GM21447 (cell line): ENCODE data around the gene ITGB7.

Source experiments
- ATAC-seq: cut with Tn5 transposase; IDR thresholded peaks from one replicate; pipeline ENCODE4 v1.9.1; 2021; ENCODE audit not compliant: unreplicated experiment

The ITGB7 gene

DNA sequence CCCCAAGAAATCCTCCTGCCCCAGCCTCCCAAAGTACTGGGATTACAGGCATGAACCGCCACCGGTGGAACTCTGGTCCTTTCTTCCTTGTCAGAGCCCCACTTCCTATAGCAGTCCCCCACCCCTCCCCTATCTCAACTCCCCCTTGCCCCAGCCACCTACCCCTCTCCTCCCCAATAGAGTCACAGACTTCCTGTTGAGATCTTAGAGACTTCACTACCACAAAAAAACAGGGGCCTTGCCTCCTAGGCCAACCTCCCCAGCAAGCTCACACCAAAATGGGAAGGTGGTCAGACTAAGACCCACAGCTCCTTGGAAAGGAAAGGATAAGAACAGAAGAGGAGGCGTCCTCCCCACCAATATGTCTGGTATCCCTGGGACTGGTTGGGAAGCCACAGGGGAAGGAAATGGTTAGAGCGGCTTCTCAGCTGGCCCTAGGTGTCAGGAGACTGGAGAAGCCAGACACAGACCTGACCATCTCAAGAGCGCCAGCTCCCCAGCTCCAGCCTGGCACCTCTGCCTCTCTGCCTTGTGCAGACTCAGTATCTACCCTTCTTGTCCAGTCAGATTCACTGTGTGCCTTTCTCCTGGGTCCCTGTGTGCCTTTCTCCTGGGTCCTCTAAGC is 8.5 kb downstream of the ITGB7 start:
- ATAC-seq: no peak

DNA sequence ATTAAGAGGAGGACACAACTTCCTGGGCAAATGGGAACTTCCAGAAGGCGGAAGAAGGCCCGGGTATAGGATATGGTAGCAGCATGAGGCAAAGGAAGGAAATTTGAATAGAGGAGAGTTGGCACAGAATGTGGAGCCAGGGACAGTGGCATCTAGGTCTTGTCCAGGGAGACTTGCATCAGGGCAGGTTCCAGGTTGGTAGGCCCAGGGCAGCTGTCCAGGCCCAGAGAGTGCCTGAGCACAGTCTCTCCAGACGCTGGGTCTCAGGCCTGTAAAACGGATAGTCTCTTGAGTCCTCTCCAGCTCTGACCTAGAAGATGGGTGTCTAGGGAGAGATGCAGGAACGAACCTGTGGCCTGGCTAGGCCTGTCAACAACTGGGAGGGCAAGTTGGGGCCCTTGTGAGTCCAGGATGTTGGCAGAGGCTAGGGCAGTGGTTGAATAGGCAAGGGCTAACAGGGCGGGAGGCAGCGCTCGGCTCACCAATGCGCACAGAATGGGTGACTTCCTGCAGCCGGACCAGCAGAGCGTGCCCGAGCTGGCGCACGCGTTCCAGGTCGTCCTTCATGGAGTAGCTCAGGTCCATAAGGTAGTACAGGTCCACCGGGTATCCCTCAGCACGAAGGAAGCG is 9.9 kb downstream of the ITGB7 start:
- ATAC-seq: no peak

DNA sequence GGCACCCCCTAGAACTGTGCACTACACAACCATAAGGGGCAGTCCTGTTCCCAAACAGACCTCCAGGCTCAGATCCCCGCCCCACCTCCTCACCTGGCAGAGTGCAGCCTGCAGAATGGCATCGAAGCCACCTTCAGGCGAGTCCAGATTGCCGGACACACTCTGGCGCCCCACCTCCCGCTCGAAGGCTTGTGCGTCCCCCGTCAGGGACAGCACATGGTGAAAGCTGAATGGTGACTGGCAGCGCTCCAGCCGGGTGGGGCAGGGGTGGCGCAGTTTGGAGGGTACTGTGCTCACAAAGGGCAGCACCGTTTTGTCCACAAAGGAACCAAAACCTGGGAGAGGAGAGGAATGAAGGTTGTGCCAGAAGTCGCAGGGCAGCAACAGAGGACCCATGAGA is 10.6 kb downstream of the ITGB7 start:
- no peak for ATAC-seq

DNA sequence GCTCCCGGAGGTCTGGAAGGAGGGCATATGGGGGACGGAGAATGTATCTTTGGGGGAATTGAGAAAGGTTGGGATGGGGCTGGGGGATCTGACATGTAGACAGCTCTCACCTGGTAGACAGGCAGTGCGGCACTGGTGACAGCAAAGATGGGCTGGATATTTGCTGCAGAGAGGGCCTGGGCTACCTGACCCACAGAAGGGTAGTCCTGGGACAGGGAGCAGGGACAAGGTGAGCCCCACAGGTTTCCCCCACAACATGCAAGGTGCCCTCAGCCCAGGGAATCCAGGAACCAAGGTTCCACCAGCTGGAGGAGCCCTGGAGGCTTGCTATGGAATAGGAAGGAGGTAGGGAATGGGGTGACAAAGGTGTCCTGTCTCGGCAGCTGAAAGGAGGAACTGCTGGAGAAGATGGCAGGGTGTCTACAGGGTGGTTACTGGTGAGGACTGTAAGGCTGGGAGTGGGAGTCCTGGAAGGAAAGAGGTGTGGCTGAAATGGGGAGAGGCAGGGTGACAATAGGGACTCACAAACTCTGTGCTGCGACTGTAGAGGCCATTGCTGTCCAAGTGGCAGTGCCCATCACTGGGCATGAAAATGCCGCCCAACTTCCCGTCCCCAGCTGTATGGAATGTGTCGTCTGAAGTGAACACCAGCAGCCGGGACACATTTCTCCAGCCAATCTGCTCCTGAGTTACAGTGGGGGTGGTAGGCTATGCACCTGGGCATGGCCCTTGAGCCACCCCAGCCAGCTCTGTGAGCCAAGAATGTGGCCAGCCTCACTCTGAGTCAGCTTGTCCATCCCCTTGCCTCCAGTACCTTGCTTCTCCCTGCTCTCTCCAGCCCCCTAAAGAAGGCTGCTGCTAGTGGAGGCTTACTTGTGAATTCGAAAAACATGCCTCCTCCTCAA is 11.3 kb downstream of the ITGB7 start:
- no peak for ATAC-seq

DNA sequence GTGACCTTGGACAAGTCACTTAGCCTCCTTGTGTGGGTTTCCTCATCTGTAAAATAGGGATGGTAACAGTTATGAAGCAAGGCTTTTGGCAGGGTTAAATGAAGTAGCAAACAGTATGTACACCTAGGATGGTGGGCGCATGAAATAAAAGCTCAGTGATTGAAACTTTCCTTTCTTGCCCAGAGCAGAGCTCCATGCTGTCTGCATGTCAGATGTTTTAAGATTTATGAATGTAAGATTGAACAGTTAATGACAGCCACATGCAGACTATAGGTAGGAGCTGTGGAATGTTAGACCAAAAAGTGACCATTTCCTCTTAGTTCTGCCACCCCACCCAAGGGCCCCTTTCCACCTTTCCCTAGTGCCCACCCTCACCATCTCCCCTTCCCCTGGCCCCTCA is 12.1 kb downstream of the ITGB7 start:
- ATAC-seq: no peak

DNA sequence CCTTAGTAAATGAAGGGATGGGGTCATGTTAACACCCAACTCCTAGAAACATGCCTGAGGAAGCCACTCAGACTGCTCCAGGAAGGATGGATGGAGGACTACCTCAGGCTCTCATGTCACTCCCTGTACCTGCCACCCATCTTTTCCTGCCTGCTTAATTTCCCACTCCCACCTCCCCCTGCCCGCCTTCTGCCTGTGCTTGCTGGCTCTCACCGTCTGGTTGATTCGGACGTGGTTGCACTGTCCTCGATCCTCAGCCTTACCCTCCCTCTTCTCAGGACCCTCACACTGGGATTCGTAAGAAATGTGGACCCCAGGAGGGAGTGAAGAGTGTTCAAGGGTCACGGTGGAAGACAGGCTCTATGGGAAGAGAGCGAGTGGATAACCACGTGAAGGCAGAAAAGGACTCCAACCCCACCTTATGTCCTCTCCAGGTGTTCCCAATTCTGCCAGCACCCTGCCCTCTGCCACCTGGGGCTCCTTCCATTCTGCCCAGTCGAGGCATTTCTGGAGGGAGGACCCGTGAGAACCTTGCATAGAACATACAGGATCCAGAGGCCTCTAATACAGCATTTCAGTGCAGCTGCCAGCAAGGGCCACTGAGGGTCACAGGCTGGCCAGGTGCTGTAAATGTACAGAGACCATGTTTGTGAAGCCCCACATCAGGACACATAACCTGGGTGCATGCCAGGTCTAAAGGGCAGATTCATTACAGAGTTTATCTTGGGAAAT is 12.9 kb downstream of the ITGB7 start:
- ATAC-seq: no peak

DNA sequence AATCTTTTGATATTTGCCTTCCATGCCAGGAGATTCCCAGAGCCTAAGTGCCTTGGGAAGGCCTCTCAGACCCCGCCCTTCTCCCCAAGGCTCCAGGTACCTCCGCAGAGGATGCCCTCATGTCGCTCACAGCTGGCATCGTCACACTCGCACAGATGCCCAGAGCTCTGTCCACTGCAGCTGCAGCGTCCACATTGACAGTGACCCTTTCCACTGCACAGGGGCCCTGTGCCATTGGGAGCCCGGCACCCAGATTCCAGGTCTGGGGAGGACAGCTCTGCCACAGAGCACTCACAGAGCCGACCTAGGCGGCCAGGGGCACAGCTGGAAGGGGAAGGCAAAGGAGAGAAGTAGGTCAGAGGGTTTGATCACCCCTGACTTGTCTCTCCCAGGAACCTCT is 14.0 kb downstream of the ITGB7 start:
- no peak for ATAC-seq

DNA sequence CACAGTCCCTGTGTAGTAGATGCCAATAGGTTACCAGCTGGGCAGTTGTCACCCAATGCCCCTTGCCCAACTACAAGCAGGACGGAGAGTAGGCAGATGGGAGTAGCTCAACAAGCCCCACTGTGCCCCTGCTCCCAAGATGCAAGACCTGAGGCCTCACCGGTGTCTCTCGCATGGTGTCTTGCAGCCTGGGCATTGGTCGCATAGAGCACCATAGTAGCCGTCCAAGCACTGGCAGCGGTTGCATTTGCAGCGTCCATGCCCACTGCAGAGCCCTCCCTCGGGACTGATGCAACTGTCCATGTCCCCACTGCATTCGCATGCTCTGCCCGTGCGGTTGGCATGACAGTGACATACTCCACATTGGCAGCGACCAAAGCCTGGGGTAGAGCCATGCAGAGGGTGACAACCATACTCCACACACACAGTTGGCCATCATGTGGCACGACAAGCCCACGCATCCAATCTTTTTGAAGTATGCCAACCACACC is 14.5 kb downstream of the ITGB7 start:
- ATAC-seq: no peak

DNA sequence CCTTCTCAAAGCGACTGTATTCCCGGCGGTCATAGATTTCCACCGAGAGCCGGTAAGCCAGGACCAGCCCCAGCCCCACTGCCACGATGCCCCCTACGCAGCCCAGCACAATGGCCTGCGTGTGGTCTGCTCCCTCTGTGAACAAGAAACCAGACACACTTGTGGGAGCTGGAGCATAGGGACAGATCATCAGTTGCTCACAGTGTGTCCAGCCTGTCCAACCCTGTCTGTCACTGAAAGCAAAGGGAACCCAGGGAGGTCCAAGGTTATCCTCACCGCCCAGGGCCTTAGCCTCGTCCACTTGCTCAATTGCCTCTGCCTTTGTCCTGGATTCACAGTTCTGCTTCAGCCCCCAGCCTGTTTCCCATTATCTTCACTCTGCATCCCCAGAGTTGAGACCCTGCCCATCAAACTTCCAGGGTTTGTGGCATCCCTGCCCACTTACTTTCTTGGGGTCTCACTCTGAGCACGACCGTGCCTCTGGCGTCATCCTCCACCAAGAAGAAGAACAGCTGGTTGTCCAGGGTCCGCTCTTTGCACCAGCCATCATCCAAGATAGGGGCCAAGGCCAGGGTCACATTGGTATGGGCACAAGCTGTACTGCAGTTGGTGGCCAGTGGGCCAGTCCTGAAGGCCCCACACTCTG is 15.0 kb downstream of the ITGB7 start:
- ATAC-seq: no peak

DNA sequence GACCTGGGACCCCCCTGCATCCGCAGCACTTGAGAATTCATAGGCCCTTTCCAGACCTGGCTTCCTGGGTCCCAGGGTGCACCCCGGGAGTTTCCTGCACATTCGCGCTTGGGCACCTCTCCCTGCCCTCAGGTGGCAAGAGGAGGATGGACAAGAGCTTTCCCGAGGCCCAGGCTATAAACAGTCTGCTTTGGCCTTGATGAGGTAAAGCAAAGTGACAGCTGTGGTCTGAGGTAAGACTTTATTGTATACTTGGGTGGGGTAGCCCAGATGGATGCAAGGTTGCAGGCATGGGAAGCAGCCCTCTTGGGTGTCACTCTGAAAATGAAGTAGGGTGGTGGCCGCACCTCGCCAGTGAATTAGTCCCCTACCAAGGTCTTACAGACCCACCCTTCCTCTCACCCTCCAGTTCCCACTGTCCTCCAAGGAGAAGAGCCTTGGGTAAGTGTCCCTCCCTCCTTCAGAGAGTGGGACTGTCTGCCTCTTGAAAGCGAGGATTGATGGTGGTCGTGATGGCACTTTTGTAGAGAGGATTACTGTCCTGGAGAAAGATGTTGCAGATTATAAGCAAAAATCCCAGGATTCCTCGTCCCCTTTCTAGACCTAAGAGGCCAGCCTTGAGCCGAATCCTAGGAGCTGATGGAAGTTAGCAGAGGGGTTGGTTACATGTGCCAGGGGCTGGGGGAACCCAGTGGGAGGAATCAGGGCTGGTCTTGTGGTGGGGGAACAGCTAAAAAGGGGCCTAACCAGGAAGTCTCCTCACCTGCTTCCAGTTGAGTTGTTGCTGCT is 15.8 kb downstream of the ITGB7 start:
- no peak for ATAC-seq

DNA sequence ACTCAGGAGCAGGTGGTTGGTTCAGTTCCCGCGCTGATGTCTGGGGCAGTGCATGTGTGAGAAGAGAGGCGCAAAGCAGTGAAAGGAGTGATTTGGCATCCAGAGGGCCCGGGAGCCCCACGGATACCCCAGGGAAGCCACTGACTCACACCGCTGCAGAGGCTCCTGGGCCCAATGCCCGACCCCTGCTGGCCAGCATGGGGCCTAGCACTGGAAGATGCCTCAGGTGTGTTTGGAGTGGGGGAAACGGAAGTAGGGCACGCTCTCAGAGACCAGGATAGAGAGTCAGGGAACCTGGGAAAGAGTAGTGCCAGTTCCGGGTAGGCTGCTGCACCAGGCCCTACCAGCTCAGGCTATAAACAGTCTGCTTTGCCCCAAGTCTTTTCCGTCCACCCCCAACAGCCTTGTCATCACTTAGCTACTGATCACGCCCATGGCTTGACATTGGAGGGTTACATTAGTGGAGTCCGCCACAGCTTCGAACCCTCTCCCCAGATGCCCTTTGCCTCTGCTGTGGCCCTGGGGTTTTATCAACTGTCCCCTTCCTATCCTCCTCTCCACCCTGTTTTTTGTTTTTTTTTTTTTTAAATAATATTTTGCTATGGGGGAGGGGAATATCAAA is 16.8 kb downstream of the ITGB7 start:
- no peak for ATAC-seq

DNA sequence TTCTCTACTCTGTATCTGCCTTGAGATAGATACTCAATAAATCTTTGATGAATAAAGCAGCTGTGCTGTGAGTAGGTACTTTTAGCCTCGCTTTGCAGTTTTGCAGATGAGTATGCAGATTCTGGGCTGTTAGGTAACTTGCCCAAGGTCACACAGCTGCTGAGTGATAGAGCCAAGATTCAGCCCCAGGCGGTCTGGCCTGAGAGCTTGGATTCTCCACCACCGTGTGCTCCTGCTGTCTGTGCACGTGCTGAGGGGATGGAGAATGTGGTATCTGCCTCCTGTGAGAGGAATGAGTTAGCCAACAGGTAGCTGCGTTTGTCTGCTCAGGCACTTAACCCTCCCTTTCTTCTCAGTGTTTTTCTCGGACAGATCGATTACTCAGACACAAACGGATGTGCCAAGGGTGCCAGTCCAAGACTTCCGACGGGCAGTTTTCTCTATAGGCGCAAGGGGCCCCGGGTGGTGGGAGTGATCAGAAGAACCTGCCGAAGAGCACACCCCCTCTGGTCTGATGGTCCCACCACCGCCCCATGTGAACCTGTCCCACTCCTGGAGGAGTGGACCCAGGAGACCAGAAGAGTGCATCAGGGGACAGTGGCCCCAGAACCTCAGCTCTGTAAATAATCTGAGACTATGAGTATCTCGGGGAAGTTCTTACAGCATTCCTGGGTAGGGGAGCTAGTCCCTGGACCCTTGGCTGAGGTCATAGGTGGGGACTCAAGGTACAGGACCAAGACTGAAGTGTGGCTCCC is 19.7 kb downstream of the ITGB7 start:
- no peak for ATAC-seq

DNA sequence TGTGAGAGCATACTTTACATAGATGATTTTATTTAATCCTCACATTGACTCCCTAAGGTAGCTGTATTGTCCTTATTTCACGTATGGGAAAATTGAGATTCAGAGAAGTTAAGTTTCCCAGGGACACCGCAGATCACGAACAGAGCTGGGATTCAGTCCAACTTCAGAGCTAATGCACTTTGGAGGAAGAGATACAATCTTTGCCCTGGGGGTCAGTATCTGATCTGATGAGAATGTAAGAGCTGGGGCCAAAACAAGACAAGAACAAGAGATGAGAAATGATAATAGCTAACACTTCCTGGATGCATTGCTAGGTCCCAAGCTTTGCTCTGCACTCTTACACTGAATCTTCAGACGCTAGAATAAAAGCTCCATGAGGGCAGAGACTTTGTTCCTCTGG is 20.3 kb downstream of the ITGB7 start:
- no peak for ATAC-seq

DNA sequence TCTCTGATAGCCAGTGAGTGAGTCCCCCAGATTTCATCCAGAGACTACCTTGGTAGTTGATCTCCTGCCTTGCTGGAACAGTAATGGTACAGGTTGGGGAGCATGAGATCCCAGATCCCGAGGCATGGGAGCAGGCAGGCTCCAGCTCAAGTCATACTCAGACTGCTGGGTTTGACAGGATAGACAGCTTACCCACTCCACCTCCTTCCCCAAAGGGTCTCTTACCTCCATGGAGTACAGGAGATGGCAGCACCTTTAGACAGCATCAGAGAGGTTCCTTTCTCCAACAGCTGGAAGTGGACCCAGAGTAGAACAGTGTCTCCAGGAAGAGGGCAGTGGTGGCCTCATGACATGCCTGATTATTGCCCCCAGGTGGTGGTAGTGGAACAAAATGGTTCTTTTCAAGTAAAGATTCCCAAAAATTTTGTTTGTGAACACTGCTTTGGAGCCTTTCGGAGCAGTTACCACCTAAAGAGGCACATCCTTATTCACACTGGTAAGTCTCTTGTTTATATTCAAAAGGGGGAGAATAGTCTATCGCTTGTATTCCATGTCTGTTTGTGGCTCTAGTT is 21.4 kb downstream of the ITGB7 start:
- ATAC-seq: no peak

DNA sequence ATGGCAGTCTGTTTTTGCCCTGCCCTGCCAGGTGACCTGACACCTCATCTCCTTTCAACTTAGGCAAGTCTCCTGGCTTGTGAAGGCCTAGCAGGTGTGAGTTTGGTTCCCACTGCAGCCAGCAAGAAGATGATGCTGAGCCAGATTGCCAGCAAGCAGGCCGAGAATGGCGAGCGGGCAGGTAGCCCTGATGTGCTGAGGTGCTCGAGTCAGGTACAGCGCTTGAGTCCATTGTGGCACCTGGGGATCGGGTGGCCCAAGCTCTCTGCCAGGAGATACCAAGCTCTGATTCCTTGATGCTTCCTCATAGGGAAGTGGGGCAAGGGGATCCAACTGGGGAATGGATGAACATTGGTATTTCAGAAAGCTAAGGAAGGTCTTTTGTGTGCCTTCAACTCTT is 22.2 kb downstream of the ITGB7 start:
- no peak for ATAC-seq

DNA sequence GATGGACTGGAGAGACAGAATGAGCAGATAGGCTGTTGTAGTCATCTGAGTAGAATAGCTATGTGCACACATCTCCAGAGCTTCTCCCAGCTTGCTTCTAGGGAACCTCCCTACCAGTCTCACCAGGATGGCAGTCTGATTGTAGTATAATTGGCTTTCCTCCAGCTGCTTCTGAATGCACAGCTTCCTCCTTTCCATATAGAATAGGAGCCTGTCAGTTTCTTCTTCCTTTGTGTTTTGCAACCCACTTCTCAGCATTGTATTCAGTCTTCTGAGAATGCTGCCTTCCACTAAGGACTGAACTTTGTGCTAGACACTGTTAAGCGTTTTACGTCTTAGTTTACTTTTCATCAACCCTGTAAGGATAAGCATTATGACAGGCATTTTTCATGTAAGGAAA is 24.1 kb downstream of the ITGB7 start:
- no peak for ATAC-seq

DNA sequence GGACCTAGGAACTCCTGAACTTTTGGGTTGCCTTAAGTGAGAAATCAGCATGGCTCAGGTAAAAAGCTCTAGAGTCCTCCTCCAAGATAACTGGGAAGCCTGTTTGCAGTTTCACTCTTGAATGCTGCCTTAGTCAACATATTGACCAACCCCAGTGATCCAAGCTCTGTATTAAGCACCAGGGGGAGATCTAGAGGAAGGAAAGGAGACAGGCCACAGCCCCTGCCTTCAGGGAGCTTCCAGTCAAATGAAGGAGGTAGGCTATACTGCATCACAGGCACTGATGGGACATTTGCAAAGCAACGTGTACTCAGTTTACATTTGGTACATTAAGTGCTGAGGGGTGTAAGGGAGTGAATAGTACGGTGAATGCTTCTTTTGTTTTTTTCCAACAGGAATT is 25.1 kb downstream of the ITGB7 start:
- ATAC-seq: no peak

DNA sequence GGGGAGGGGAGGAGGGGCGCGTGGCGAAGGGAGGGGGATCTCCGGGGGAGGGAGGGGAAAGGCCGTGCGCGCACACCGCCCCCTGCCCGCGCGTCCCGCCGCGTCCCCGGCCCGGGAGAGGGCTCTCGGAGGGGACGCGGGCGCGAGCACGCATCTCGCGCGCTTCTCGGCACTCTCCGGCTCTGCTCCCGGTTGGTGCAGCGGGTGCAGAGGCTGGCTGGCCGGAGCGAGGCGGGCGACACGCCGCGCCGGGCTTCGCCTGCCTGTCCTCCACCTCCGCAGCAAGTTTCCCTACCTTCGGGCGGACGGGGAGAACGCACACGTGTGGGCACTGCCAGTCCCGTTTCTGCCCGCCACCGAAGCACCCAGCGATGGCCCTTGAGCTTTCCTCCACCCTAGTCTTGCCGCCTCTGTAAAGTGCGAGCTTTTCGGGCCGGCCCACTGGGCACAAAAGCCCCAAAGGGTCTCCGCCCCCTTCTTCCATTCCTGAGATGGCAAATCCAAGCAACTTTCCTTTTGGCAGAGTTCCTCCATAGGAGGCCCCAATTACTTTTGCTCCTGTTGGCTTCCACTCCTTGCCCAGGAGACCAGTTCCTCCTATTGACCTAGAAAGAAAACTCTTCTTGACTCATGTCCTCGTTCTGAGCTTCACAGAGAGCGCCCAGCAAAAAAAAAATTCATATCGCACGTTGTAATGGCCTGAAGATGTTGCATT is 26.0 kb downstream of the ITGB7 start:
- ATAC-seq: peak; percentile 40
